Measurements from ENCODE around the gene ADCY3.

Gene ADCY3

DNA sequence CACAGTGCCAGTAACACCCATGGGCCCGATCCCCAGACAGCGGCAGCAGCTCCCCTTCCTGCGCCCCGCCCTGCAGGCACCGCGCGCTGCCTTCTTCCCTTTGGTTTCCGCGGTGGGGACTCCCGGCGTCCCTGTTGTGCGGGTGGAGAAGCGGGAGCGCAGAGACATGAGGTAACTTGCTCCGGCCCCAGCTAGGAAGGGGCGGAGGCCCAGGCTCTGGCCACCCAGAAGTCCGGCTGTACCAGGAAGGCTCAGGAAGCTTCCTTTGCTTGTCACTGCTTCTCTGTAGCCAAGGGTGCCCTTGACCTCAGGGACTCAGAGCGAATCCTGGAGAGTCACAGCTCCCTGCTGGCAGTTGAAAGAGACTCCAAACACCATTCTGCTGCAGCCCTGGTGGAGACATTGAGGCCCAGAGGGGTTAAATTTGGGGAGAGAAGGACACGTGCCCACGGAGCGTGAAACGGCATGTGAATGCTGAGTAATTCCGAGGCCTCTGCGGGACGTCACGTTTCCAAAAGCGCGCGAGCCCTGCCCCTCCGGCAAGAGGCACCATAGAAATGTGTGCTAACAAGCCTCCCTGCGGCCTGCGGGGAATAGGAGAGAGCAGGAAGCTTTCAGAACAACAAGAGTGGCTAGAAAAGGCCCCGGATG lies 6.7 kb upstream of the ADCY3 start:
- H3K4me3 ChIP-seq (ENCODE audit: low read length): no peak overlapping the region
- DNase-seq (ENCODE audit: low read depth): peak; percentile 59
- TF ChIP-seq, protein P1, sequence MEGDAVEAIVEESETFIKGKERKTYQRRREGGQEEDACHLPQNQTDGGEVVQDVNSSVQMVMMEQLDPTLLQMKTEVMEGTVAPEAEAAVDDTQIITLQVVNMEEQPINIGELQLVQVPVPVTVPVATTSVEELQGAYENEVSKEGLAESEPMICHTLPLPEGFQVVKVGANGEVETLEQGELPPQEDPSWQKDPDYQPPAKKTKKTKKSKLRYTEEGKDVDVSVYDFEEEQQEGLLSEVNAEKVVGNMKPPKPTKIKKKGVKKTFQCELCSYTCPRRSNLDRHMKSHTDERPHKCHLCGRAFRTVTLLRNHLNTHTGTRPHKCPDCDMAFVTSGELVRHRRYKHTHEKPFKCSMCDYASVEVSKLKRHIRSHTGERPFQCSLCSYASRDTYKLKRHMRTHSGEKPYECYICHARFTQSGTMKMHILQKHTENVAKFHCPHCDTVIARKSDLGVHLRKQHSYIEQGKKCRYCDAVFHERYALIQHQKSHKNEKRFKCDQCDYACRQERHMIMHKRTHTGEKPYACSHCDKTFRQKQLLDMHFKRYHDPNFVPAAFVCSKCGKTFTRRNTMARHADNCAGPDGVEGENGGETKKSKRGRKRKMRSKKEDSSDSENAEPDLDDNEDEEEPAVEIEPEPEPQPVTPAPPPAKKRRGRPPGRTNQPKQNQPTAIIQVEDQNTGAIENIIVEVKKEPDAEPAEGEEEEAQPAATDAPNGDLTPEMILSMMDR (IDR thresholded peaks at IDR 0.05; ENCODE audit: insufficient read depth, low read depth, low read length, missing control alignments): no peak

GRCh38 chr2:24926220-24926601 lies 6.2 kb upstream of the ADCY3 start:
- H3K4me3 ChIP-seq (ENCODE audit: low read length): no peak overlapping the region
- TF ChIP-seq, protein P1 (IDR thresholded peaks at IDR 0.05; ENCODE audit: insufficient read depth, low read depth, low read length, missing control alignments): no peak
- no peak for DNase-seq (ENCODE audit: low read depth)

DNA sequence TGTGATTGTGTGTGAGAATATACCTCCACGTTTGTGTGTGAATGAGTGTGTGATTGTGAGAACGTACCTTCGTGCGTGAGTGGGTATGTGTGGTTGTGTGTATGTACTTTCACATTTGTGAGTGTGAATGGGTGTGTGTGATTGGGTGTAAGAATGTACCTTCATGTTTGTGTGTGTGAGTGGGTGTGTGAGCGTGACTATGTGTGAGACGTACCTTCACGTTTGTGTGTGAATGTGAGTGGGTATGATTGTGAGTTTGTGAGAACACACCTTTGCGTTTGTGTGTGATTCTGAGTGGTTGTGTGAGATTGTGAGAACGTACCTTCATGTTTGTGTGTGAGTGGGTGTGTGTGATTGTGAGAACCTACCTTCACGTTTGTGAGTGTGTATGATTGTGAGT lies 5.8 kb upstream of the ADCY3 start:
- H3K4me3 ChIP-seq (ENCODE audit: low read length): no peak overlapping the region

DNA sequence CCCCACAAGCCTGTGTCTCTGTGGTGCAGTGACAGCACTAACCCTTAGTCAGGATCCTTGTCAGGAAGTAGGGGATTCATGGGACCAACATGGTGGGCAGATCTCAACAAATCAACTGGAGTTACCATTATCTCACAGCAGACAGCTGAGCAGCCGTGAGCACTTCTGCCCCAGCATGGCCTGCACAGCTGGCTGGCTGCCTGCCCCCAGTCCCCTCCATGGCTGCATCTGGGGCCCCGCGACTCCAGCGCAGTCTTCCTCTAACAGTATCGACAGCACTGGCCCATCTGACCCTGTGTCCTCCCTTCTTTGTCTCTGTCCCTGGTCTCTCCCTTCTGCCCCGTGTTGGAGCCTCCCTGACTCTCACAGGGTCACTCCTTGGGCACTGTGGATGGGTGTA lies 4.7 kb upstream of the ADCY3 start:
- no peak for DNase-seq (ENCODE audit: low read depth)
- H3K4me3 ChIP-seq (ENCODE audit: low read length): no peak overlapping the region
- TF ChIP-seq, protein P1 (IDR thresholded peaks at IDR 0.05; ENCODE audit: insufficient read depth, low read depth, low read length, missing control alignments): no peak

More for the DNA sequence above, 5.8 kb upstream of the ADCY3 start:
- DNase-seq (ENCODE audit: low read depth): no peak
- TF ChIP-seq, protein P1 (IDR thresholded peaks at IDR 0.05; ENCODE audit: insufficient read depth, low read depth, low read length, missing control alignments): no peak

DNA sequence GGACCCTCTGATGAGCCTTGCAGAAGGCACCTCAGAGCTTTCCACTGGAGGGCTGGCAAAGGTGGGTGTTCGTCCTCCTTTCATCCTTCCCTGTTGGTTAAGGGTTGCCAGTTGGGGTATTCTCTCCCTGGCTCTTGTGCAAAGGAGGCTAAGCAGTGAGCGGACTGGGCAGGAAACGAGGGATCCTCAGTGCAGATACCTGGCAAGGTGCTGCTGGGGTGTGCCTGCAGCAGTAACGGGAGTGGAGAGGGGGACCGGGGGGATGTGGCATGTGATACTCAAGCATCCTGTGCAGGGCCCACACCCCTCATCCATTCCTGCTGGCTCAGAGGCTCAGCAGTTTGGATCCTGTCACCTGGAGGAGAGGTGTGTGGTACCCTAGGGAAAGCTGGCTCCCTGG lies 4.2 kb upstream of the ADCY3 start:
- H3K4me3 ChIP-seq (ENCODE audit: low read length): no peak overlapping the region
- TF ChIP-seq, protein P1 (IDR thresholded peaks at IDR 0.05; ENCODE audit: insufficient read depth, low read depth, low read length, missing control alignments): no peak
- DNase-seq (ENCODE audit: low read depth): no peak

DNA sequence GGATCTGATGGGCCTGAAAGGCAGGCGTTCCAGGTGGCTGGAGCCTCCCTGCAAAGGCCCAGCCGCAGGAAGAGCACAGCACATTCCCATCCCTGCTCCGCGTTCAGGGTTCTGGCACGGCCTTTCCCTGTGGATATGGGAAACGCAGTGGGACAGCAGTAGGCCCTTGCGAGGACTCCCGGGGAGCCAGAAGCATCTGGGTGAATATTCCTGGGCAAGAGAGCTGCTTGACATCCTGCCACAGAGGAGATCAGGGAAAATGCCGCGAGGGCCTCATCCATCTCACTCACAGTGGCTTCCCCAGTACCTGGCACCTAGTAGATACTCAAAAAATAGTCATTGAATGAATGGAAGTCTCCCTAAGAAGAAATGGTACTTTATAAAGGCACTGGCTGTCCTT lies 3.1 kb upstream of the ADCY3 start:
- no peak for DNase-seq (ENCODE audit: low read depth)
- TF ChIP-seq, protein P1 (IDR thresholded peaks at IDR 0.05; ENCODE audit: insufficient read depth, low read depth, low read length, missing control alignments): no peak
- no peak overlapping the region for H3K4me3 ChIP-seq (ENCODE audit: low read length)

DNA sequence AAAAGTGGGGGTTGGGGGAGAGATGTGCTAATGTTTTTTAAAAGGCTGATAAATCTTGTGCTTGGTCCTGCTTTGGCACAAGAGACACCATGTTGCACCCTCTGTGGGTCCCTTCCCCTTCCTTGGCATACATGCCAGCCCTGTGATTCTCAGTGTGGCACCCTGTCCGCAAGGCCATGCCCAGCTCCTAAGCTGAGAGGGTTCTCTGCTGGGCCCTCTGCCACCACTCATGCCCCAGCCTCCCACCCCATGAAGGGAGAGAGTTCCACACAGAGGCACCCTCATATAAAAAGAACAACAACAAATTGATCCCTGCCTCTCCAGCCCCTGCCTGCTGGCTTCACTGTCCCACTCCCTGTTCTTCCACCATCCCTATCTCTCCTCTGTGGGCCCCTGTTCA lies 2.5 kb upstream of the ADCY3 start:
- no peak overlapping the region for H3K4me3 ChIP-seq (ENCODE audit: low read length)
- DNase-seq (ENCODE audit: low read depth): no peak
- TF ChIP-seq, protein P1 (IDR thresholded peaks at IDR 0.05; ENCODE audit: insufficient read depth, low read depth, low read length, missing control alignments): no peak

Measured in epithelial cell of esophagus (primary cell).